CD4-positive, alpha-beta T cell treated with Interleukin-17A for 1 hour (primary cell): Measurements from ENCODE around the gene LCN12.

Experiments
- DNase-seq: peaks from one replicate; pipeline ENCODE4 v3.0.0-alpha.2; 2020

LCN12 gene

DNA sequence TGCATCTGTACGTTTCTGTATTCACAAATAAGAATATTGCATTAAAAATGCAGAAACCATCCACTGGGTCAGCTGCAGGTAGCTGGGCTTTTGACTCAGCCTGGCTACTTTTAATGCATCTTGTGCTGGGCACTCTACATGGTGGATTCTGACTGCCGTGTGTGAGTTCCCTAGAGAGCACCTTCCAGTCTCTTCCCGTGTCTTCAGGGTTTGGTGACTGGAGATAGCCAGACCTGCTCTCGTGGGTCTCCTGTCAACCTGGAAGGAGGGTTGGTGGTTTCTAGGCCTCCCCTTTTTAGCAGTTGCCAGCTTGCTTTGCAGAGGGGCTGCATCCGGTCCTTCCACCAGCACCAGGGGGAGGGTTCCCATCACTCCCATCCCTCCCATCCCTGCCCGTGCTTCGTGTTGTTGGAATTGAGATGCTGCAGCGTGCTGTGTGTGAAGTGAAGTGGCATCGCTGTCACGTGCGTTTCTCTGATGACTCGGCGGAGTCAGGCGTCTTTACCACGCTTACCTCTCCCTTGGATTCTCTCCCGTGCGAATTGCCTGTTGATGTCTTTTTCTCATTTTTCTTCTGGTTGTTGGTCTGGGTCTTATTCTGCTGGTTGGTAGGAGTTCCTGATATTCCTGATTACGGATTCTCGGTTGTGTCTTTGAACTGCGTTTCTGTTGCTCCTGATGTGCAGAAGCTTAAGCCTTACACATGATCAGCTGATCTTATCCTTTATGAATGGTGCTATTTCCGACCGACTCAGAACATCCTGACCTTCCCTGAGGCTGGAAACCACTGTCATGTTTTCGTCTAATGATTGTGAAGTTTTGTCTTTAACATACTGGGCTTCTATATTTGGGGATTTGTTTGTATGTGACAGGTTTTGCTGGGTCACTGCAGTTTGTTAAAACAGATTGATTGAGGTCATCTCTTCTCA is 24.5 kb upstream of the LCN12 start:
- no peak for DNase-seq

DNA sequence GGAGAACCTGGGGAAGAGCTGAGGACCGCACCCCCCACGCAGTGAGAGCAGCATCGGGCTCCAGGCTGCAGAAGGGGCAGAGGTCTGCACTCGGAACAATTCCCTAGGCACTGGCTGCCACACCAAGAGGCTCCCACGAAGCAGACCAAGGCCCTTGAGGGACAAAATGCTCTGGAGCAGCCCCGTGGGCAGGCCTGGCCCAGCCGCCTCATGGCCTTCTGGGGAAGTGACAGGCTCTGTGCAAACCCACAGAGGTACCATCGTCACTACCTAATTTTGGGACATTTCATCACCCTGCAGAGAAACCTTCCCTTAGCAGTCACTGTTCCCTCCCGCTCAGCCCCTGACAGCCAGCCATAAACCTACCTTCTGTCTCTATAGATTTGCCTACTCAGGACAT is 23.5 kb upstream of the LCN12 start:
- DNase-seq, result no peak

DNA sequence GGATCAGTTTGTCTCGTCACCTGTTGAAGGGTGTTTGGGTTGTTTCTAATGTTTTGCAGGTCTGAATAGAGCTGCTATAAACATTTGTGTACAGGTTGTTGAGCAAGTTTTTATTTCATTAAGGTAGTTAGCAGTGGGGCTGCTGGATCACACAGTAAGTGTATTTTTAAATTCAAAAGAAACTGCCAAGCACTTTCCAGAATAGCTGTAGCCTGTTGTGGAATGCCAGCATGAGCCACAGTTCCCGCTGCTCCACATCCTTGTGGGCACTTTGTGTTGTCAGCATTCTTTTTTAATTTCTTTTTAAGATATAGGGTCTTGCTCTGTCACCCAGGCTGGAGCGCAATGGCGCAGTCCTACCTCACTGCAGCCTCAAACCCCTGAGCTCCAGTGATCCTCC is 22.1 kb upstream of the LCN12 start:
- DNase-seq, result no peak

GRCh38 chr9:136931611-136932130 is 20.4 kb upstream of the LCN12 start:
- DNase-seq, result no peak

GRCh38 chr9:136934277-136934676 is 17.8 kb upstream of the LCN12 start:
- DNase-seq, result no peak

GRCh38 chr9:136935651-136936050 is 16.4 kb upstream of the LCN12 start:
- no peak for DNase-seq

- DNase-seq, result no peak
These were observed 15.4 kb upstream of the LCN12 start for GRCh38 chr9:136936645-136937170.

DNA sequence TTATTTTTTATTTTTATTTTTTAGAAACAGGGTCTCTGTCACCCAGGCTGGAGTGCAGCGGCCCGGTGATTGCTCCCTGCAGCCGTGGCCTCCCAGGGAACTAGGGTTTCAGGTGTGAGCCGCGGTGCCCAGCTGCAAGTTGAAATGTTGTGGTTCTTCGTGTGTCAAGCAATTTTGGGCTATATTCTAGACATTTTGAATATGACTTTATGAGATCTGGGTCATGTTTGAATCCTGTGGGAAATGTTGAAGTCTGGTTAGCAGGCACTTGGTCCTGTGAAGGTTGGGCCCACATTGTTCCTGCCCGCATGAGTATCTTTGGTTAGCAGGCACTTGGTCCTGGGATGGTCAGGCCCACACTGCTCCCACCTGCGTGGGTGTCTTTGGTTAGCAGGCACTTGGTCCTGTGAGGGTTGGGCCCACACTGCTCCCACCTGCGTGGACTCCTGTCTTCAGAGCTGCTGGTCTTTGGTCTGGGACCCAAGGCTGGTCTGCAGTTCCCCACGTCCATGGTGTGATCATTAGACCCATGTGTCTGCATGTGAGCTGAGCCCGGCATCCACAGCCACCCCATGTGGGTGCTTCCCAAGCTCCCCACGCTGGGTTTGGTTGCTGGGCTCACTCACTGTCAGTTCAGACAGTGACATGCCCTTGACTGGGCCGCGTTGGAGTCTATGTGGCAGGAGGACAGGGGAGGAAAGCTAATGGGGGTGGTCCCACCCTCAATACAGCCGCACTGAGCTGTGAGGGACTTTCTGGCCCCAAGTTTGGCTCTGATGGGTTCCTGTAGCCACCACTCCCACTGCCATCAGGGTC is 14.7 kb upstream of the LCN12 start:
- DNase-seq, result no peak

- DNase-seq, result no peak
These were observed 12.6 kb upstream of the LCN12 start for GRCh38 chr9:136939431-136939995.

GRCh38 chr9:136939996-136940525 is 12.0 kb upstream of the LCN12 start:
- DNase-seq, result no peak

- DNase-seq, result no peak
These were observed 11.4 kb upstream of the LCN12 start for GRCh38 chr9:136940526-136941230.

- DNase-seq, result no peak
These were observed 10.6 kb upstream of the LCN12 start for GRCh38 chr9:136941231-136942111.

DNA sequence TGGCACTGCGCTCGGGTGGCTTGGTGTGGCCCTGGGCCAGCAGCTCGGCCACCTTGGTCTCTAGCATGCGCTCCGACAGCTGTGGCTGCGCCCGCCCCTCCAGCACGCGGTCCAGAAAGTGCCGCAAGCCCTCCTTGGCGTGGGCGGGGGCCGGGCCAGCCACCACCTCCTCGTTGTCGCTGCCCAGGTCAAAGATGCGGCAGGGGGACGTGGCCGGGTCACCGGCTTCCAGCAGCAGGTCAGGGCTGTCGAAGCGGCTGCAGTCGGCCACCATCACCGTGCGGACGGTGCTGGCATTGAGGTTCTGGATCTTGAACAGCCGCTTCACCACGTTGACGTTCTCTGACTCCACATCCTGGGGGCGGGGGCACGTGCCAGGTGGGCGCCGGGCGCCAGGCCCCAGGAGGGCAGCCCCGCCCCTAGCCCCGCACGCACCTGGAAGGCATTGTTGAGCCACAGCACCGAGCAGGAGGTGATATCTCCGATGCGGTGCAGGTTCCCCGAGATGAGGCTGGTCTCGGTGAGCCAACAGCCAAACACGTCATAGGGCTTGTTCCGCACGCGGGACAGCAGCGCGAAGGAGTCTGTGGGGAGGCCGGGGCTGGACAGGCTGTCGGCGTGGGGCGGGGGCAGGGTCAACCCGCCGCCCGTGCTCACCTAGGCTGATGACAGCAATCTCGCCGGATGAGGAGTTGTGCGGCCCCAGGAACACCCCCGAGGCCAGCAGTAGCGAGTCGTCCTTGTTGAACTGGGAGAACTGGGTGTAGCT is 9.8 kb upstream of the LCN12 start:
- DNase-seq, result no peak

DNA sequence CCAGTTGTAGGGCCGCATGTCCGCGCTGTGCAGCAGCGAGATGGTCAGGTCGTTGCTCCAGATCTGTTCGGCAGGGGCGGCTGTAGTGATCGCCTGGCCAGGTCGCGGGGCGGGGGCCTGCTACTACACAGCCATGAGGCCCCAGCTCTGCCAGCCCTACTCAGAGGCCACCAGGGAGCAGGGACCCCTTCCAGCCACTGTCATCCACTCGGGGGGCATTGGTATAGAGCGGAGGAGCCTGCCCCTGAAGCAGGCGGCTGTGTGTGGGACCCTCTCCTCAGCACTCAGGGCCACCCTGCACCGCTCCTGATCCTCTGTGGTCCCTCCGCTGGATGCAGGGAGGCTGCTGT is 9.2 kb upstream of the LCN12 start:
- DNase-seq, result no peak

DNA sequence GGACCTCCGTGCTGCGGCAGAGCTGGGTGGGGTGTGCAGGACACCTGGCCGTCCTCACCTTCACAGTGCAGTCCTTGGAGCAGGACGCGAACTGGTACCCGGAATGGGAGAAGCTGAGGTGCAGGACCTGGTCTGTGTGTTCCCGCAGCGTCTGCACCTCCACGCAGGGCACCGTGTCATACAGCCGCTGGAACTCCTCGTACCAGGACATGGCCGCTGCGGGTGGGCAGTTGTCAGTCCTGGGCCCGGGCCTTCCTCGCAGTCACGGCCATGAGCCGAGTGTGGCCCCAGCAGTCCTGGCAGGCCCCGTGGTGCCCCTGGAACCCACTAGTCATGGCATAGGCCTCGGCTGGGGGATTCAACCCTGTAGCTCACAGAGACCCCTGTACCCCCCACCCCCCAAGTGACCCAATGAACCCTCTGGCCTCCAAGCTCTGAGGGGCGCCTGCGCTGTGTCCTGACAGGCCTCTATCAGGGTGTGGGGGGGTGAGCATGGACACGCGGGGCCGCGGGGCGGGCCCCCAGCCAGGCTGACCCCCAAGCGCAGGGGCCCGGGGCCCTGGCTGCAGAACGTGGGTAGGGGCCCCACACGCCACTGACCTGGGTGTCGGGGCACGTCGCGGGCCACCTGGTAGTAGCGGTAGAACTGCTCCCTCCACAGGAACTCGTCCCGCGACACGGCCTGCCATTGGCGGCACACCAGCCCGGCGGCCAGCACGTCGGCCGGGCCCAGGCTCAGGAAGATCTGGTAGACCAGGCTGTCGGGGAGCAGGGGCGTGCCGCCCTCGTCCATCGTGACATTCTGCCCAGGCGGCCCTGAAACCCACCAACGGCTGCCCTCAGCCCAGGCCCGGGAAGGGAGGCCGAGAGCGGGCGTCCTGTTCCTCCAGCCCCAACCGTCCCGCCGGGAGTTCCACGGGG is 8.5 kb upstream of the LCN12 start:
- DNase-seq, result no peak

DNA sequence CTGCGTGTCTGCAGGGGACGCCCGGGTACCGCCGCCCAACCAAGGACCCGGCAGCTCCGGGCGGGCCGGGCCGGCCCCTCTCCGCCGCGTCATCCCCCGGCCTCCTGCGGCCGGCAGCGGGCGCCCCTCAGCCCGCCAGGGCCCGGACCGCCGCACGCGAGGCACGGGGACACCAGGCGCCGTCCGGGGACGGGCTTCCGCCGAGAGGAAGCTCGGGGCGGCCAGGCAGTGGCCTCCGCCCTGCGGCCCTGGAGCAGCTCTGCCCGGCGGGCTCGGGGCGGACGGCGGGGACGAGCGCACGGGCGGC is 7.9 kb upstream of the LCN12 start:
- no peak for DNase-seq

GRCh38 chr9:136944519-136945332 is 7.3 kb upstream of the LCN12 start, which contains the start of the genes C8G and FBXW5:
Gene C8G, plus strand, starts transcription at chr9:136945243. Its CDS starts 78 bp downstream, at chr9:136945321.
Gene FBXW5, minus strand, starts transcription at chr9:136944738. Its CDS starts 655 bp downstream, at chr9:136944083.
- peak; percentile 94 for DNase-seq
